Endothelial cell of umbilical vein (primary cell): ENCODE results near the gene OCA2. TPM values are rescaled to one million over a fixed set of nuclear protein-coding genes. Genes with fewer than 3 reads are reported as not detected.

Experiments
- BruUV-seq: library from RNA; stranded (reverse); fragments of 400-500 nt; replicated peaks from 2 replicates; lab custom pipeline; 2021; lab: Mats Ljungman, UMichigan
- CTCF ChIA-PET: fragments of 300-600, 350-600 bp; sonication (Branson Sonifier 250); formaldehyde crosslinking; loops from one replicate; lab custom pipeline; 2021; ENCODE audit warnings: antibody characterized with exemption, inconsistent platforms; lab: Charles Lee
- POLR2A ChIA-PET: fragments of 300-600, 350-600 bp; sonication (Branson Sonifier 250); formaldehyde crosslinking; loops from one replicate; lab custom pipeline; 2021; ENCODE audit warnings: antibody characterized with exemption, inconsistent platforms; lab: Charles Lee
- DNase-seq: peaks from one replicate; pipeline ENCODE4 v3.0.0-alpha.2; 2011; ENCODE audit warnings: low read depth, low spot score
- FAIRE-seq: peaks from 2 replicates; lab custom pipeline; 2011; peaks lifted over from hg19 to GRCh38; lab: Jason Lieb, UNC
- H2AFZ ChIP-seq: 2 replicates; pipeline ENCODE4 v1.6.0; 2012; ENCODE audit warnings: low read depth, low read length, control low read depth, inconsistent platforms
- H3K27ac ChIP-seq: 2 replicates; pipeline ENCODE4 v1.5.1; 2011; ENCODE audit warnings: low read depth, mild to moderate bottlenecking, control low read depth, low read length, moderate library complexity; ENCODE audit not compliant: insufficient read depth
- H3K27me3 ChIP-seq, 2 experiments: 2 replicates each; pipeline versions ENCODE4 v1.6.0 to v1.6.1; 2011; ENCODE audit warnings: low read length in 2 of 2, mixed read lengths in 1 of 2; ENCODE audit not compliant: control insufficient read depth in 2 of 2, insufficient read depth in 2 of 2
- H3K36me3 ChIP-seq, 2 experiments: 2 replicates in 1 of 2; 3 replicates in 1 of 2; pipeline ENCODE4 v1.5.1; 2011; ENCODE audit warnings: low read length in 2 of 2, mild to moderate bottlenecking in 1 of 2, moderate library complexity in 1 of 2; ENCODE audit not compliant: control insufficient read depth in 2 of 2, insufficient read depth in 2 of 2; ENCODE audit errors: extremely low read depth in 1 of 2
- H3K4me1 ChIP-seq: 3 replicates; pipeline ENCODE4 v1.5.1; 2011; ENCODE audit warnings: mild to moderate bottlenecking, low read length; ENCODE audit not compliant: control insufficient read depth, insufficient read depth; ENCODE audit errors: extremely low read depth
- H3K4me2 ChIP-seq: 2 replicates; pipeline ENCODE4 v1.6.1; 2011; ENCODE audit warnings: low read length, control low read depth, mixed read lengths; ENCODE audit not compliant: insufficient read depth
- H3K4me3 ChIP-seq, 3 experiments: fragments of 200-600 bp in 1 of 3; sonication (generic), shearing (Covaris generic) in 1 of 3; replicated peaks in 1 of 3; 2 replicates each; pipeline ENCODE4 v1.5.1; 2011 to 2016; ENCODE audit warnings: control low read depth in 3 of 3, low read length in 3 of 3, mild to moderate bottlenecking in 2 of 3, inconsistent platforms in 1 of 3, low read depth in 1 of 3, moderate library complexity in 1 of 3; ENCODE audit not compliant: insufficient read depth in 1 of 3
- H3K79me2 ChIP-seq: 2 replicates; pipeline ENCODE4 v1.6.0; 2012; ENCODE audit warnings: low read length, inconsistent platforms; ENCODE audit not compliant: control insufficient read depth, insufficient read depth
- H3K9ac ChIP-seq: replicated peaks from 2 replicates; pipeline ENCODE3; 2011; ENCODE audit warnings: low read length, control low read depth; ENCODE audit not compliant: insufficient read depth; ENCODE audit errors: extremely low read depth
- H3K9me1 ChIP-seq: replicated peaks from 3 replicates; pipeline ENCODE4 v1.6.0; 2011; ENCODE audit warnings: mild to moderate bottlenecking, low read length; ENCODE audit not compliant: control insufficient read depth, insufficient read depth; ENCODE audit errors: extremely low read depth
- H3K9me3 ChIP-seq: replicated peaks from 2 replicates; pipeline ENCODE4 v1.5.1; 2012; ENCODE audit warnings: low read length, inconsistent platforms; ENCODE audit not compliant: control insufficient read depth, insufficient read depth
- H4K20me1 ChIP-seq: replicated peaks from 2 replicates; pipeline ENCODE3; 2011; ENCODE audit warnings: mild to moderate bottlenecking, low read length; ENCODE audit not compliant: control insufficient read depth, insufficient read depth; ENCODE audit errors: extremely low read depth
- CTCF ChIP-seq, 2 donors: IDR thresholded peaks; 1 replicate in 1 of 2; 2 replicates in 1 of 2; pipeline ENCODE4 v1.5.1; 2011; ENCODE audit warnings: low read length in 2 of 2, mild to moderate bottlenecking in 2 of 2, moderate library complexity in 2 of 2, control low read depth in 1 of 2, inconsistent platforms in 1 of 2, low read depth in 1 of 2; ENCODE audit not compliant: insufficient read depth in 1 of 2; ENCODE audit errors: extremely low read depth in 1 of 2
- EZH2 ChIP-seq: IDR thresholded peaks from 2 replicates; pipeline ENCODE4 v1.6.1; 2012; ENCODE audit warnings: borderline replicate concordance, low read depth, mild to moderate bottlenecking, moderate library complexity, low read length, inconsistent platforms; ENCODE audit not compliant: severe bottlenecking
- FOS ChIP-seq: IDR thresholded peaks from 2 replicates; pipeline ENCODE4 v1.6.1; 2011; ENCODE audit warnings: mild to moderate bottlenecking, low read length, moderate library complexity, borderline replicate concordance; ENCODE audit not compliant: insufficient read depth
- GATA2 ChIP-seq: IDR thresholded peaks from 2 replicates; pipeline ENCODE4 v1.7.0; 2011; ENCODE audit warnings: low read depth, mild to moderate bottlenecking, moderate library complexity, mixed read lengths, low read length; ENCODE audit not compliant: insufficient read length, insufficient read depth
- JUN ChIP-seq: IDR thresholded peaks from 2 replicates; pipeline ENCODE4 v1.6.1; 2011; ENCODE audit warnings: borderline replicate concordance, low read depth; ENCODE audit not compliant: insufficient read length, insufficient read depth
- MAX ChIP-seq: IDR thresholded peaks from 2 replicates; pipeline ENCODE4 v1.6.1; 2011; ENCODE audit not compliant: insufficient read depth, insufficient read length
- MYC ChIP-seq: IDR thresholded peaks from one replicate; pipeline ENCODE4 v1.6.1; 2011; ENCODE audit warnings: mild to moderate bottlenecking, low read depth, low read length
- POLR2A ChIP-seq: IDR thresholded peaks from 2 replicates; pipeline ENCODE4 v1.6.1; 2012; ENCODE audit warnings: low read depth, mild to moderate bottlenecking, control low read depth, low read length
- POLR2AphosphoS5 ChIP-seq: IDR thresholded peaks from 2 replicates; pipeline ENCODE4 v1.6.1; 2012; ENCODE audit warnings: low read depth, mild to moderate bottlenecking, control low read depth, low read length, moderate library complexity; ENCODE audit not compliant: insufficient read depth
- dilution Hi-C: fragments of 300-500 bp; cut with MboI; formaldehyde crosslinking; loops from one replicate; pipeline ENCODE4 v1.15.0; 2019; ENCODE audit warnings: low sequenced_read_pairs; ENCODE audit not compliant: extremely low pct_ligation_motif_present
- intact Hi-C: fragments of 100-400 bp; cut with micrococcal nuclease; formaldehyde crosslinking; loops from one replicate; pipeline ENCODE4 v1.10.0; 2022
- polyA plus RNA-seq, 4 experiments: library from polyadenylated mRNA; depleted of rRNA in 3 of 4; stranded (reverse) in 3 of 4; unstranded in 1 of 4; fragments of >200 nt; gene quantifications; 2 replicates each; pipeline versions ENCODE4 v1.2.1 to v1.2.3, GENCODE V29; 2011 to 2012; ENCODE audit warnings: missing spikeins in 1 of 4
- total RNA-seq: library from RNA; stranded (reverse); gene quantifications from 2 replicates; pipeline ENCODE4 v1.2.3, GENCODE V29; 2021

OCA2 gene
- total and polyA plus RNA-seq, 2 donors (not counting 3 experiments of a cell fraction or from before 2014, with no cell fraction given), result not detected

GRCh38 chr15:28004143-28005003, 94.7 kb downstream of the OCA2 start:
- Histone ChIP-seq H3K9me1 (no peaks in the 10 kb centered on the region), H3K79me2 (no peaks in the 10 kb centered on the region), H3K27me3 (no peaks in the 10 kb centered on the region), H3K36me3 (no peaks in the 10 kb centered on the region), H3K9me3 (peaks cover 13% of the 10 kb centered on the region), H3K4me3 (no peak overlapping the region), H3K9ac (no peak overlapping the region), H3K4me1 (no peaks in the 10 kb centered on the region), H3K27ac (no peak overlapping the region), H4K20me1 (no peaks in the 10 kb centered on the region), H3K4me2 (no peak overlapping the region), H2AFZ (no peak overlapping the region)
- TF ChIP-seq JUN (no peak), MYC (no peak), EZH2 (no peak)
- dilution Hi-C loops, result no loop called here
- intact Hi-C loops, result no loop called here
- BruUV-seq, result no TSS peak
- DNase-seq, result no peak
- FAIRE-seq, result no peak
- CTCF ChIA-PET, result no interaction called here
- POLR2A ChIA-PET, result no interaction called here

- H2AFZ ChIP-seq, result no peak overlapping the region
- dilution Hi-C loops (no loop called here), intact Hi-C loops (no loop called here)
- DNase-seq (no peak), FAIRE-seq (no peak)
- TF ChIP-seq JUN, result no peak
- no peak for TF ChIP-seq EZH2
- TF ChIP-seq MYC, result no peak
- TF ChIP-seq CTCF (IDR thresholded peaks at IDR 0.05; ENCODE audit: extremely low read depth in 1 of 2, insufficient read depth in 1 of 2, low read depth in 1 of 2, low read length in 2 of 2), result no peak
- TF ChIP-seq MAX, result no peak
- TF ChIP-seq GATA2, result no peak
- TF ChIP-seq POLR2AphosphoS5, result no peak
- TF ChIP-seq POLR2A, result no peak
- TF ChIP-seq FOS, result no peak
- no peaks in the 10 kb centered on the region for H3K36me3 ChIP-seq
- H4K20me1 ChIP-seq, result no peaks in the 10 kb centered on the region
- no peaks in the 10 kb centered on the region for H3K27me3 ChIP-seq
- H3K27ac ChIP-seq, result no peak overlapping the region
- H3K9me1 ChIP-seq, result no peaks in the 10 kb centered on the region
- H3K4me3 ChIP-seq, result no peak overlapping the region
- H3K9me3 ChIP-seq, result peaks cover 13% of the 10 kb centered on the region
- ChIA-PET CTCF (no interaction called here), POLR2A (no interaction called here)
- no peaks in the 10 kb centered on the region for H3K79me2 ChIP-seq
- no peak overlapping the region for H3K4me2 ChIP-seq
- no peak overlapping the region for H3K9ac ChIP-seq
- no peaks in the 10 kb centered on the region for H3K4me1 ChIP-seq
- no TSS peak for BruUV-seq
These were observed 95.6 kb downstream of the OCA2 start for GRCh38 chr15:28003302-28004037.
